ENCODE results near the gene HOXA4. TPM values are rescaled to one million over a fixed set of nuclear protein-coding genes. Genes with fewer than 3 reads are reported as not detected.

Gene HOXA4
- polyA plus RNA-seq, 1 donor (not counting 4 experiments of a cell fraction or from before 2014, with no cell fraction given): 1.5 TPM

DNA sequence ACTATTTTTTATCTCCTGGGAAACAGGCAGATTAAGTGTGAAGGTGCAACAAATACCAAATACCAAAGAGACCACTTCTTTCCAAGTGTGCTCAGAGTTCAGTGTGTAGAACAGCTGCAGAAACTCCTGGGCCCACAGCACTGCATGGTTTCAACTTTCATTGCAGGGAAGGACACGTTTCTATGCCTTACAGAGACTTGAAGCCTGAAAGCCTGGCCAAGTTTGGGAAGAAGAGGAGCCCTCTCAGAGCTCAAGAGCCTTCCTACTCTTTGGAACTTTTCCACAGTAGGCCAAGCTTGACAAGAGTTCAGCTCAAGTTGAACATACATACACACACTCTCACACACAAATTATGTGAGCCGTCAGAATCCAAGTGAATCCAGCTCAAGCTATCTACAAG, 2.5 kb downstream of the HOXA4 start:
- no peak overlapping the region for H2AFZ ChIP-seq (ENCODE audit: control insufficient read depth, low read length)
- DNase-seq (ENCODE audit: low read depth, low spot score): no peak
- H3K4me3 ChIP-seq (ENCODE audit: control insufficient read depth in 2 of 3, extremely low read depth in 1 of 3, insufficient read depth in 2 of 3, low read depth in 1 of 3, low read length in 3 of 3): no peak overlapping the region
- no peaks in the 10 kb centered on the region for H3K9me1 ChIP-seq (ENCODE audit: control insufficient read depth, extremely low read depth, insufficient read depth, low read length)
- no peak overlapping the region for H3K9ac ChIP-seq (ENCODE audit: control insufficient read depth, extremely low read depth, insufficient read depth, low read length)
- H3K27ac ChIP-seq (ENCODE audit: control insufficient read depth, insufficient read depth, low read length): no peak overlapping the region
- dilution Hi-C loops (cut with MboI; ENCODE audit: extremely low pct_ligation_motif_present, low sequenced_read_pairs): no loop called here
- H3K79me2 ChIP-seq (ENCODE audit: control insufficient read depth, insufficient read depth, low read length): peaks cover 6% of the 10 kb centered on the region
- no peaks in the 10 kb centered on the region for H3K9me3 ChIP-seq (ENCODE audit: control insufficient read depth, low read depth, low read length)
- peaks cover 6% of the 10 kb centered on the region for H3K4me1 ChIP-seq (ENCODE audit: control insufficient read depth, extremely low read depth, insufficient read depth, low read length)
- TF ChIP-seq, protein P1, sequence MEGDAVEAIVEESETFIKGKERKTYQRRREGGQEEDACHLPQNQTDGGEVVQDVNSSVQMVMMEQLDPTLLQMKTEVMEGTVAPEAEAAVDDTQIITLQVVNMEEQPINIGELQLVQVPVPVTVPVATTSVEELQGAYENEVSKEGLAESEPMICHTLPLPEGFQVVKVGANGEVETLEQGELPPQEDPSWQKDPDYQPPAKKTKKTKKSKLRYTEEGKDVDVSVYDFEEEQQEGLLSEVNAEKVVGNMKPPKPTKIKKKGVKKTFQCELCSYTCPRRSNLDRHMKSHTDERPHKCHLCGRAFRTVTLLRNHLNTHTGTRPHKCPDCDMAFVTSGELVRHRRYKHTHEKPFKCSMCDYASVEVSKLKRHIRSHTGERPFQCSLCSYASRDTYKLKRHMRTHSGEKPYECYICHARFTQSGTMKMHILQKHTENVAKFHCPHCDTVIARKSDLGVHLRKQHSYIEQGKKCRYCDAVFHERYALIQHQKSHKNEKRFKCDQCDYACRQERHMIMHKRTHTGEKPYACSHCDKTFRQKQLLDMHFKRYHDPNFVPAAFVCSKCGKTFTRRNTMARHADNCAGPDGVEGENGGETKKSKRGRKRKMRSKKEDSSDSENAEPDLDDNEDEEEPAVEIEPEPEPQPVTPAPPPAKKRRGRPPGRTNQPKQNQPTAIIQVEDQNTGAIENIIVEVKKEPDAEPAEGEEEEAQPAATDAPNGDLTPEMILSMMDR (optimal IDR thresholded peaks at IDR 0.05 in 1 of 3, IDR thresholded peaks at IDR 0.05 in 1 of 3, conservative IDR thresholded peaks at IDR 0.05 in 1 of 3; ENCODE audit: extremely low read depth in 1 of 3, insufficient read depth in 2 of 3, low read length in 3 of 3): no peak
- TF ChIP-seq EZH2 (IDR thresholded peaks at IDR 0.05; ENCODE audit: low read length): no peak
- no peak for FAIRE-seq
- H4K20me1 ChIP-seq (ENCODE audit: control insufficient read depth, extremely low read depth, insufficient read depth, low read length): no peaks in the 10 kb centered on the region
- no peak overlapping the region for H3K4me2 ChIP-seq (ENCODE audit: control insufficient read depth, extremely low read depth, insufficient read depth, low read depth, low read length)
- no peaks in the 10 kb centered on the region for H3K36me3 ChIP-seq (ENCODE audit: control insufficient read depth in 2 of 2, extremely low read depth in 1 of 2, insufficient read depth in 2 of 2, low read length in 2 of 2)
- H3K27me3 ChIP-seq (ENCODE audit: control insufficient read depth, extremely low read depth, insufficient read depth, low read length): no peaks in the 10 kb centered on the region

DNA sequence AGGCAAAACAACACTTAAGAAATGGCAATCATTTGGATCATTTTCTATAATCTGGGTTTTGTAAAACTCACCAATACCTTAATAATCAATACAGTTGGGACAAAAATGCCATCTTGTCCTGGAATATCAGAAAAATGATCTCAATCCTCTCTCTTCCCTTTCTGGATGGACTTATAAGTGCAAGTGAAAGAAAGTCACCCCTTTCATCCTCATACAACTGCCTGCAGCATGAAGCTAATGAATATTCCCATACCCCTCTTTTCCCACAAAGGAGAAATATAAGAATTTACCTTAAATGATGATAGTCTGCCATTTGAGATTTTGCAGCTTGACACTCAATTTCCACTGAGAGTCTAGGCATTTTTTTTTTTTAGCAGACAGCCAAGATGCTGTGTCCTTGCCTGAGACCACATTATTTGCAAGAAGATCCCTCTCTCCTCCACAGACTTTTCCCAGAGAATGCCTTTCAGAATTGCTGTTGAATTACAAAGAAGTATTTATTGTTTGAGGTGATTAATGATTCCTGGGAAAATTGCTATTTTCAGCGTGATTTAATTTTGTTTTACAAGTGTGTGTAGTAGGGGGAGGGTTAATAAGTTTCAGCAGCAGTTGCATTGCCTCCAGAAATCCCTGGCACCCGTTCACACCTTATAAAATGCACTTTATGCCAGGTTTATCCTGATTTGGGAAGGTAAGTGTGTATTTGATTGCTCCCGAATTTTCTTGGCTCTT, 3.8 kb downstream of the HOXA4 start:
- no peaks in the 10 kb centered on the region for H3K9me1 ChIP-seq (ENCODE audit: control insufficient read depth, extremely low read depth, insufficient read depth, low read length)
- no peak overlapping the region for H2AFZ ChIP-seq (ENCODE audit: control insufficient read depth, low read length)
- no peaks in the 10 kb centered on the region for H3K27me3 ChIP-seq (ENCODE audit: control insufficient read depth, extremely low read depth, insufficient read depth, low read length)
- peaks cover 6% of the 10 kb centered on the region for H3K4me1 ChIP-seq (ENCODE audit: control insufficient read depth, extremely low read depth, insufficient read depth, low read length)
- no peak overlapping the region for H3K4me3 ChIP-seq (ENCODE audit: control insufficient read depth in 2 of 3, extremely low read depth in 1 of 3, insufficient read depth in 2 of 3, low read depth in 1 of 3, low read length in 3 of 3)
- no peak for FAIRE-seq
- H3K36me3 ChIP-seq (ENCODE audit: control insufficient read depth in 2 of 2, extremely low read depth in 1 of 2, insufficient read depth in 2 of 2, low read length in 2 of 2): peaks cover 0 to 4% of the 10 kb centered on the region in 2 experiments
- no peak overlapping the region for H3K4me2 ChIP-seq (ENCODE audit: control insufficient read depth, extremely low read depth, insufficient read depth, low read depth, low read length)
- no peak overlapping the region for H3K9ac ChIP-seq (ENCODE audit: control insufficient read depth, extremely low read depth, insufficient read depth, low read length)
- TF ChIP-seq, protein P1 (optimal IDR thresholded peaks at IDR 0.05 in 1 of 3, IDR thresholded peaks at IDR 0.05 in 1 of 3, conservative IDR thresholded peaks at IDR 0.05 in 1 of 3; ENCODE audit: extremely low read depth in 1 of 3, insufficient read depth in 2 of 3, low read length in 3 of 3): no peak
- DNase-seq (ENCODE audit: low read depth, low spot score): no peak
- H3K9me3 ChIP-seq (ENCODE audit: control insufficient read depth, low read depth, low read length): no peaks in the 10 kb centered on the region
- dilution Hi-C loops (cut with MboI; ENCODE audit: extremely low pct_ligation_motif_present, low sequenced_read_pairs): no loop called here
- H4K20me1 ChIP-seq (ENCODE audit: control insufficient read depth, extremely low read depth, insufficient read depth, low read length): no peaks in the 10 kb centered on the region
- H3K79me2 ChIP-seq (ENCODE audit: control insufficient read depth, insufficient read depth, low read length): peaks cover 3% of the 10 kb centered on the region
- no peak overlapping the region for H3K27ac ChIP-seq (ENCODE audit: control insufficient read depth, insufficient read depth, low read length)
